Liver (tissue), 9 donors: Measurements from ENCODE around the gene EML3. TPM values are rescaled to one million over a fixed set of nuclear protein-coding genes. Genes with fewer than 3 reads are reported as not detected.

Source experiments
- DNase-seq: peaks from one replicate; pipeline ENCODE4 v3.0.0-alpha.2; 2017; ENCODE audit warnings: low spot score
- H3K27ac ChIP-seq, 2 donors: one replicate each; pipeline ENCODE4 v1.7.0; 2013; ENCODE audit warnings: inconsistent platforms in 2 of 2, low read length in 2 of 2, control low read depth in 1 of 2, low read depth in 1 of 2, mild to moderate bottlenecking in 1 of 2
- H3K27me3 ChIP-seq, 4 donors: one replicate each; pipeline versions ENCODE4 v1.6.1 to v1.7.0; 2013; ENCODE audit warnings: low read length in 3 of 4, inconsistent platforms in 1 of 4, mild to moderate bottlenecking in 1 of 4, moderate library complexity in 1 of 4; ENCODE audit not compliant: control insufficient read depth in 4 of 4, insufficient read depth in 4 of 4
- H3K36me3 ChIP-seq, 4 donors: one replicate each; pipeline versions ENCODE4 v1.6.1 to v1.7.0; 2013; ENCODE audit warnings: low read length in 3 of 4, mild to moderate bottlenecking in 3 of 4, low read depth in 1 of 4, moderate library complexity in 1 of 4; ENCODE audit not compliant: control insufficient read depth in 4 of 4, insufficient read depth in 3 of 4
- H3K4me1 ChIP-seq, 4 donors: one replicate each; pipeline versions ENCODE4 v1.6.1 to v1.7.0; 2013; ENCODE audit warnings: low read length in 3 of 4, mild to moderate bottlenecking in 3 of 4, moderate library complexity in 1 of 4; ENCODE audit not compliant: control insufficient read depth in 4 of 4, insufficient read depth in 4 of 4
- H3K4me3 ChIP-seq, 3 donors: one replicate each; pipeline versions ENCODE4 v1.6.1 to v1.7.0; 2013; ENCODE audit warnings: low read length in 3 of 3, control low read depth in 1 of 3, low read depth in 1 of 3, mild to moderate bottlenecking in 1 of 3
- H3K9ac ChIP-seq, 2 donors: one replicate each; pipeline ENCODE4 v1.7.0; 2013; ENCODE audit warnings: low read length in 2 of 2, mild to moderate bottlenecking in 2 of 2, moderate library complexity in 2 of 2, control low read depth in 1 of 2, low read depth in 1 of 2
- H3K9me3 ChIP-seq, 4 donors: one replicate each; pipeline versions ENCODE4 v1.6.1 to v1.7.0; 2013; ENCODE audit warnings: low read length in 3 of 4; ENCODE audit not compliant: control insufficient read depth in 4 of 4
- ATF3 ChIP-seq: IDR thresholded peaks from 2 replicates; pipeline ENCODE4 v1.6.1; 2016; ENCODE audit warnings: antibody characterized with exemption
- CTCF ChIP-seq: fragments of 150-350 bp; IDR thresholded peaks from 2 replicates; pipeline ENCODE4 v1.5.1; 2017; ENCODE audit warnings: improper control_type of control experiment, low read depth, low read length; ENCODE audit not compliant: missing input control
- EGR1 ChIP-seq, 2 donors: IDR thresholded peaks; 2 replicates each; pipeline ENCODE4 v1.6.1; 2016 to 2018; ENCODE audit warnings: antibody characterized with exemption in 2 of 2, low read depth in 2 of 2
- FOXA1 ChIP-seq: IDR thresholded peaks from 2 replicates; pipeline ENCODE4 v1.6.1; 2016; ENCODE audit warnings: antibody characterized with exemption
- GABPA ChIP-seq, 2 donors: IDR thresholded peaks in 1 of 2; conservative IDR thresholded peaks in 1 of 2; 2 replicates each; pipeline ENCODE4 v1.6.1; 2016; ENCODE audit warnings: antibody characterized with exemption in 2 of 2, mild to moderate bottlenecking in 1 of 2, moderate library complexity in 1 of 2
- HNF4A ChIP-seq, 2 donors: conservative IDR thresholded peaks; 2 replicates each; pipeline ENCODE4 v1.6.1; 2016; ENCODE audit warnings: antibody characterized with exemption in 2 of 2, mild to moderate bottlenecking in 2 of 2
- HNF4G ChIP-seq: IDR thresholded peaks from 2 replicates; pipeline ENCODE4 v1.6.1; 2016; ENCODE audit warnings: antibody characterized with exemption
- JUND ChIP-seq, 2 donors: IDR thresholded peaks; 2 replicates each; pipeline ENCODE4 v1.6.1; 2016; ENCODE audit warnings: antibody characterized with exemption in 2 of 2
- MAX ChIP-seq: IDR thresholded peaks from 2 replicates; pipeline ENCODE4 v1.6.1; 2016; ENCODE audit warnings: antibody characterized with exemption
- RAD21 ChIP-seq, 2 donors: IDR thresholded peaks; 2 replicates each; pipeline ENCODE4 v1.6.1; 2016; ENCODE audit warnings: antibody characterized with exemption in 2 of 2, mild to moderate bottlenecking in 2 of 2
- REST ChIP-seq: IDR thresholded peaks from 2 replicates; pipeline ENCODE4 v1.6.1; 2016; ENCODE audit warnings: antibody characterized with exemption, mild to moderate bottlenecking
- RXRA ChIP-seq, 2 donors: IDR thresholded peaks; 2 replicates each; pipeline ENCODE4 v1.6.1; 2017 to 2018; ENCODE audit warnings: antibody characterized with exemption in 2 of 2, mild to moderate bottlenecking in 1 of 2
- SP1 ChIP-seq: IDR thresholded peaks from 2 replicates; pipeline ENCODE4 v1.6.1; 2018; ENCODE audit warnings: antibody characterized with exemption, mild to moderate bottlenecking
- TAF1 ChIP-seq: conservative IDR thresholded peaks from 2 replicates; pipeline ENCODE4 v1.6.1; 2016; ENCODE audit warnings: antibody characterized with exemption, mild to moderate bottlenecking
- YY1 ChIP-seq: IDR thresholded peaks from 2 replicates; pipeline ENCODE4 v1.6.1; 2016; ENCODE audit warnings: antibody characterized with exemption, mild to moderate bottlenecking
- ZBTB33 ChIP-seq: IDR thresholded peaks from 2 replicates; pipeline ENCODE4 v1.6.1; 2016; ENCODE audit warnings: antibody characterized with exemption
- WGBS: extraction: QIAGEN DNeasy Blood & Tissue Kit; methylation state at CpG from one replicate; pipeline ENCODE4 v1.1.7; 2013; 5-methylcytosine and 5-hydroxymethylcytosine counted together
- polyA plus RNA-seq, 2 donors: library from polyadenylated mRNA; stranded (reverse) in 1 of 2; unstranded in 1 of 2; fragments of 200-250 nt in 1 of 2; fragments of >200 nt in 1 of 2; fragmentation: Nextera tagmentation in 1 of 2; extraction: Ambion mirVana in 1 of 2; gene quantifications; one replicate each; pipeline versions ENCODE4 v1.2.1 to v1.2.3, GENCODE V29; 2013 to 2015
- total RNA-seq, 2 donors: library from RNA; depleted of rRNA; stranded (reverse); fragments of >200 nt; gene quantifications; one replicate each; pipeline ENCODE4 v1.2.3, GENCODE V29; 2014
- donor health status: healthy.
- donor health status: healthy.
- donor health status: healthy.
- donor health status: healthy.
- donor health status: healthy.

Gene EML3
- total and polyA plus RNA-seq, 4 donors: 6.0 to 19.3 (median 13.6) TPM

- Histone ChIP-seq H3K27me3 (no peaks in the 10 kb centered on the region), H3K4me1 (peaks cover 8 to 38% (median 24%) of the 10 kb centered on the region in 4 donors), H3K9ac (peak overlapping the region; percentile 89 to 92), H3K36me3 (peaks cover 6 to 29% (median 20%) of the 10 kb centered on the region in 4 donors), H3K9me3 (no peaks in the 10 kb centered on the region), H3K4me3 (peak overlapping the region; percentile 82 to 87 (median 87)), H3K27ac (peak overlapping the region; percentile 89 to 90)
- under 1% methylated on average over 30 of the region's 30 CpGs for WGBS
- TF ChIP-seq HNF4A (conservative IDR thresholded peaks at IDR 0.05) (no peak), GABPA (IDR thresholded peaks at IDR 0.05 in 1 of 2, conservative IDR thresholded peaks at IDR 0.05 in 1 of 2) (peak; percentile 26 to 59), JUND (IDR thresholded peaks at IDR 0.05) (no peak)
- DNase-seq: no peak
These were observed 11.5 kb downstream of the EML3 start for GRCh38 chr11:62601122-62601371.

- TF ChIP-seq TAF1: no peak
- TF ChIP-seq RAD21 (IDR thresholded peaks at IDR 0.05): no peak
- TF ChIP-seq JUND (IDR thresholded peaks at IDR 0.05): no peak
- no peak for TF ChIP-seq ZBTB33
- no peak for TF ChIP-seq SP1
- TF ChIP-seq RXRA (IDR thresholded peaks at IDR 0.05): no peak
- no peak for TF ChIP-seq MAX
- no peak for TF ChIP-seq HNF4A (conservative IDR thresholded peaks at IDR 0.05)
- no peak for TF ChIP-seq CTCF
- TF ChIP-seq FOXA1: no peak
- no peak for TF ChIP-seq REST
- no peak for TF ChIP-seq HNF4G
- TF ChIP-seq EGR1 (IDR thresholded peaks at IDR 0.05; ENCODE audit: low read depth in 2 of 2): no peak
- TF ChIP-seq YY1: no peak
- TF ChIP-seq ATF3: no peak
- peak overlapping the region; percentile 82 to 87 (median 87) for H3K4me3 ChIP-seq
- H3K9ac ChIP-seq: peak overlapping the region; percentile 89 to 92
- peaks cover 6 to 34% (median 25%) of the 10 kb centered on the region in 4 donors for H3K36me3 ChIP-seq
- no peaks in the 10 kb centered on the region for H3K27me3 ChIP-seq
- WGBS: 5% methylated on average over 26 of the region's 26 CpGs
- H3K27ac ChIP-seq: peak overlapping the region; percentile 89 to 90
- DNase-seq: no peak
- no peaks in the 10 kb centered on the region for H3K9me3 ChIP-seq
- peaks cover 8 to 32% (median 22%) of the 10 kb centered on the region in 4 donors for H3K4me1 ChIP-seq
These were observed 12.0 kb downstream of the EML3 start for GRCh38 chr11:62600367-62601121.
